Astrocyte of the cerebellum (primary cell): ENCODE data around the gene ZNF546.

Source experiments
- DNase-seq: peaks from one replicate; pipeline ENCODE4 v3.0.0-alpha.2; 2011; ENCODE audit warnings: low read depth
- H3K4me3 ChIP-seq: 2 replicates; pipeline ENCODE4 v1.5.1; 2011; ENCODE audit warnings: mild to moderate bottlenecking, low read depth, low read length, moderate library complexity
- CTCF ChIP-seq: IDR thresholded peaks from 2 replicates; pipeline ENCODE4 v1.5.1; 2012; ENCODE audit warnings: low read length, low read depth, moderate library complexity, mild to moderate bottlenecking; ENCODE audit errors: missing control alignments
- in situ Hi-C: cut with HindIII; loops from 2 replicates; pipeline ENCODE4 v1.10.0; 2017; ENCODE audit warnings: low sequenced_read_pairs

Gene ZNF546

GRCh38 chr19:39963898-39964297 lies 33.0 kb upstream of the ZNF546 start:
- DNase-seq = no peak
- no peak overlapping the region for H3K4me3 ChIP-seq
- in situ Hi-C loops = no loop called here
- TF ChIP-seq CTCF = no peak

GRCh38 chr19:39966617-39967016 lies 30.2 kb upstream of the ZNF546 start:
- DNase-seq = no peak
- in situ Hi-C loops = no loop called here
- no peak overlapping the region for H3K4me3 ChIP-seq

GRCh38 chr19:39967561-39967960 lies 29.3 kb upstream of the ZNF546 start:
- no peak overlapping the region for H3K4me3 ChIP-seq
- no peak for TF ChIP-seq CTCF
- in situ Hi-C loops = no loop called here
- no peak for DNase-seq

More at GRCh38 chr19:39966617-39967016, 30.2 kb upstream of the ZNF546 start:
- no peak for TF ChIP-seq CTCF

- no peak overlapping the region for H3K4me3 ChIP-seq
- no peak for TF ChIP-seq CTCF
- in situ Hi-C loops = no loop called here
- no peak for DNase-seq
These were observed 28.1 kb upstream of the ZNF546 start for GRCh38 chr19:39968789-39969188.

- TF ChIP-seq CTCF = no peak
- DNase-seq = no peak
- in situ Hi-C loops = no loop called here
- H3K4me3 ChIP-seq = no peak overlapping the region
These were observed 27.6 kb upstream of the ZNF546 start for GRCh38 chr19:39969266-39969665.

GRCh38 chr19:39969681-39970424 lies 27.0 kb upstream of the ZNF546 start:
- in situ Hi-C loops = no loop called here
- peak overlapping the region; percentile 99 for H3K4me3 ChIP-seq
- no peak for TF ChIP-seq CTCF
- DNase-seq = no peak
